AG04450 (cell line): ENCODE data around the gene FOXN4. TPM values are rescaled to one million over a fixed set of nuclear protein-coding genes. Genes with fewer than 3 reads are reported as not detected.

Experiments
- CTCF ChIA-PET: fragments of 300-600, 350-600 bp; formaldehyde crosslinking; extraction: SDS; loops from one replicate; lab custom pipeline; 2022; ENCODE audit warnings: antibody characterized with exemption, inconsistent platforms; lab: Charles Lee
- POLR2A ChIA-PET: fragments of 350-600 bp; formaldehyde crosslinking; extraction: SDS; loops from one replicate; lab custom pipeline; 2021; ENCODE audit warnings: antibody characterized with exemption, inconsistent platforms; lab: Yijun Ruan, JAX
- DNase-seq: peaks from one replicate; pipeline ENCODE4 v3.0.0-alpha.2; 2011; ENCODE audit warnings: low read depth, low spot score
- H3K27ac ChIP-seq: one replicate; pipeline ENCODE4 v1.5.1; 2012; ENCODE audit warnings: low read depth, low read length, control low read depth
- H3K27me3 ChIP-seq: one replicate; pipeline ENCODE4 v1.6.0; 2012; ENCODE audit warnings: low read length; ENCODE audit not compliant: control insufficient read depth, insufficient read depth
- H3K4me3 ChIP-seq: 2 replicates; pipeline ENCODE4 v1.5.1; 2011; ENCODE audit warnings: mild to moderate bottlenecking, low read depth, low read length, control low read depth
- H3K9me3 ChIP-seq: 2 replicates; pipeline ENCODE4 v1.5.1; 2012; ENCODE audit warnings: low read length; ENCODE audit not compliant: control insufficient read depth, insufficient read depth
- CTCF ChIP-seq: IDR thresholded peaks from 2 replicates; pipeline ENCODE4 v1.5.1; 2011; ENCODE audit warnings: low read depth, low read length, control low read depth, inconsistent platforms
- polyA plus RNA-seq: library from polyadenylated mRNA; depleted of rRNA; stranded (reverse); fragments of >200 nt; gene quantifications from 2 replicates; pipeline ENCODE4 v1.2.3, GENCODE V29; 2011

Gene FOXN4
- polyA plus RNA-seq, 1 experiment = not detected

DNA sequence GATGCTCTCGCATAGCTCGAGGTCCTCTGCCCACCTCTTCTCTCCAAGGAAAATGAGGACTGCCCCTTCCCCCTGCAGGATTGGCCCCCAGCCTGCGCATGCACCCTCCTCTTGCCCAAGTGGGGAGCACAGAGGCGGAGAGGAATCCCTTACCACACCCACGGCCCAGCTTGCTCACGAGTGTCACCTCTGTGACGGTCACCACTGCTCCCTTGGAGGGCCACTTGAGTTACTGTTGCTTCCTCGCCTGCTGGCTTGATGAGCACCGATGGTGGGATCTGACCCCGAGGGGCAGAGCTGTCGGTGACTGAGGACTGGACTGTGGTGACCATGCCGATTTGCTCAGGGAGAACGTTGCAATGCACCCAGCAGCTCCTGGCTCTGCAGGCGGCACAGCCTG is 41.7 kb downstream of the FOXN4 start:
- no peak overlapping the region for H3K27ac ChIP-seq
- ChIA-PET CTCF (interaction anchor here (1.1 kb wide), 1 partner anchor 126 kb away, joined by 3 read pairs; no protein-coding TSS in a partner anchor), POLR2A (no interaction called here)
- no peak for TF ChIP-seq CTCF
- peaks cover 5% of the 10 kb centered on the region for H3K9me3 ChIP-seq
- DNase-seq = no peak
- peaks cover 2% of the 10 kb centered on the region for H3K27me3 ChIP-seq
- H3K4me3 ChIP-seq = no peak overlapping the region

- Histone ChIP-seq H3K27me3 (peaks cover 2% of the 10 kb centered on the region), H3K27ac (no peak overlapping the region), H3K4me3 (no peak overlapping the region), H3K9me3 (peaks cover 5% of the 10 kb centered on the region)
- POLR2A ChIA-PET = no interaction called here
- CTCF ChIA-PET = interaction anchor here (1.0 to 1.8 kb wide), 2 partner anchors 119 to 127 kb away, joined by 4 to 7 read pairs; no protein-coding TSS in a partner anchor
- no peak for TF ChIP-seq CTCF
- no peak for DNase-seq
Measured at GRCh38 chr12:109266106-109266879, 42.8 kb downstream of the FOXN4 start.

DNA sequence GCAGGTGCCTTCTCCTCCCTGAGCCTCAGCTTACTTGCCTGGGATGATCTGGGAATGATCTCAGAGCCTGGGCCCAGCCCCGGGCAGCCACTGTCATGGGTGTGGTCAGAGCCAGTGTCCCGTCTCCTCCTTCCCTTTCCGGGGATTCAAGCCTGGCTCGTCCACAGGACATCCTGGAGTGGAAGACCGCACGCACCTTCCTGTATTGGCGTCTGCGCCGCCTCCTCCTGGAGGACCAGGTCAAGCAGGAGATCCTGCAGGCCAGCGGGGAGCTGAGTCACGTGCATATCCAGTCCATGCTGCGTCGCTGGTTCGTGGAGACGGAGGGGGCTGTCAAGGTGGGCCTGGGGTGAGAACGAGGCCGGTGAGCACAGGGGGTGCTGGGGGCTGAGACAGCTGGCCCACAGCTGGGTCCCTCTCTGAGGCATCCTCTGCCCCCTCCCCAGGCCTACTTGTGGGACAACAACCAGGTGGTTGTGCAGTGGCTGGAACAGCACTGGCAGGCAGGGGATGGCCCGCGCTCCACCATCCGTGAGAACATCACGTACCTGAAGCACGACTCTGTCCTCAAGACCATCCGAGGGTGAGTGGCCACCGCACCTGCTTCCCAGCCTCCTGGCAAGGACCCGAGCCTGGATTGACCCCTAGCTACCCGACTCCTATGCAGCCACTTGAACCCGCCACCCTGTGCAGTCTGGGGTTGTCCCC is 44.0 kb downstream of the FOXN4 start:
- DNase-seq = no peak
- ChIA-PET CTCF (interaction anchor here (0.7 to 3.7 kb wide), 8 partner anchors 12 to 153 kb away, joined by 3 to 54 read pairs (median 10); no protein-coding TSS in a partner anchor), POLR2A (no interaction called here)
- no peak for TF ChIP-seq CTCF
- no peak overlapping the region for H3K27ac ChIP-seq
- no peaks in the 10 kb centered on the region for H3K27me3 ChIP-seq
- peaks cover 5% of the 10 kb centered on the region for H3K9me3 ChIP-seq
- no peak overlapping the region for H3K4me3 ChIP-seq

- Histone ChIP-seq H3K4me3 (no peak overlapping the region), H3K27me3 (no peaks in the 10 kb centered on the region), H3K27ac (no peak overlapping the region), H3K9me3 (peaks cover 5% of the 10 kb centered on the region)
- peak; percentile 7 for DNase-seq
- CTCF ChIA-PET = interaction anchor here (0.6 to 3.9 kb wide), 23 partner anchors 9 to 1630 kb away, joined by 3 to 54 read pairs (median 4); no protein-coding TSS in a partner anchor
- POLR2A ChIA-PET = interaction anchor here (0.7 kb wide), 1 partner anchor 724 kb away, joined by 3 read pairs; no protein-coding TSS in a partner anchor
- TF ChIP-seq CTCF = peak; percentile 80
Measured at GRCh38 chr12:109264095-109264942, 44.8 kb downstream of the FOXN4 start.
